OCI-LY1 (cell line): ENCODE measurements around the gene PRELP.

Experiments
- CTCF ChIP-seq: fragments of 200-600 bp; sonication (generic), shearing (Covaris generic); IDR thresholded peaks from 2 replicates; pipeline ENCODE4 v1.5.1; 2017; ENCODE audit warnings: mild to moderate bottlenecking, antibody characterized with exemption, low read length, moderate library complexity, mixed read lengths
- EZH2 ChIP-seq: fragments of 200-600 bp; sonication (generic), shearing (Covaris generic); IDR thresholded peaks from 2 replicates; pipeline ENCODE4 v1.8.0; 2017; ENCODE audit warnings: borderline replicate concordance, mixed run types, mild to moderate bottlenecking, antibody characterized with exemption, low read length, moderate library complexity, mixed read lengths

- TF ChIP-seq CTCF (no peak), EZH2 (no peak)
These were observed 17.1 kb downstream of the PRELP start for GRCh38 chr1:203492748-203493130.
